ENCODE measurements around the gene TENT5C. TPM values are rescaled to one million over a fixed set of nuclear protein-coding genes. Genes with fewer than 3 reads are reported as not detected.

TENT5C gene
- total RNA-seq, 1 experiment from 2014 or later: 1.4 TPM

DNA sequence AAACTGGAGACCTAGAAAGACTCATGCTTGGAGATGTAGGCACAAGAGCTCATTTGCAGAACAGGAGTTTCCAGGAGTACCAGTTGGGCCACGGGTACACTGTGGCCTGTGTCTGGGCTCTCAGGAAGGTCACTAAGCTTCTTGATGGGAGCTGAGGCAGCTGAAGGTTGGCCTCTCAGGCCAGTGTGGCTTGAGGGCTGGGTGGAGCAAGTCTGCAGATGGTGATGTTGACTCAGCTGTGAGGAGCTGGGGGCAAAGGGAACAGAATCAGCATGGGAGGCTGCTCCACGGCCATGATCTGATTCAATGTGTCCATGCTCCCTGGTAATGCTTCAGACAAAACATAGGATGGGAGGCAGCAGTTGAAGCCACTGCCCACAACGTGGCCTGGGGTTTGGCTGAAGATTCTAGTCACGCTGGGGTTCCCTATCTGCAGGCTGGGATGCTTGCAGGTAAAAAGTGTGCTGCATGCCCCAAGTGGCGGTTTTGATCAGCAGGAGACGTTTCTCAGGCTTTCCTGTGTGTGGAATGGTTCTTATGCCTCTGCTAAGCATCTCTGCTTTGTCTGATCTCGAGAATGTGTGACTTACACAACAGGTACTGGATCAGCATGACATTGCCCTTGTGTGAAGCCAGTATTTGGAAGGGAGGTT lies 15.4 kb upstream of the TENT5C start:
- H3K9ac ChIP-seq (ENCODE audit: low read length): no peak overlapping the region
- CTCF ChIA-PET: no interaction called here
- H4K20me1 ChIP-seq (ENCODE audit: insufficient read depth): no peaks in the 10 kb centered on the region
- intact Hi-C loops (cut with micrococcal nuclease): no loop called here
- H3K9me2 ChIP-seq (ENCODE audit: insufficient read depth): no peaks in the 10 kb centered on the region
- BruUV-seq (replicated peaks): no TSS peak
- H3K79me2 ChIP-seq (ENCODE audit: insufficient read depth, low read length): no peaks in the 10 kb centered on the region
- H3K4me2 ChIP-seq (ENCODE audit: low read length): no peak overlapping the region
- ATAC-seq: 0 out of 2 replicates have a peak, but pooled peaks have one; percentile 38
- H3K27ac ChIP-seq (ENCODE audit: low read depth, low read length): no peak overlapping the region
- RAD21 ChIA-PET (ENCODE audit: low non-redundant PET in 1 of 2, low total read pairs in 2 of 2, uncharacterized antibody in 2 of 2, unreplicated experiment in 2 of 2): no interaction called here
- no peaks in the 10 kb centered on the region for H3K4me1 ChIP-seq (ENCODE audit: control insufficient read depth in 1 of 2, insufficient read depth in 2 of 2, low read length in 2 of 2)
- no peak overlapping the region for H2AFZ ChIP-seq (ENCODE audit: low read depth, low read length, poor library complexity, severe bottlenecking)
- no peaks in the 10 kb centered on the region for H3K9me3 ChIP-seq (ENCODE audit: control insufficient read depth in 1 of 2, insufficient read depth in 1 of 2, low read depth in 1 of 2, low read length in 2 of 2)
- H3K27me3 ChIP-seq (ENCODE audit: insufficient read depth, low read length): no peaks in the 10 kb centered on the region
- H3K36me3 ChIP-seq (ENCODE audit: control insufficient read depth in 1 of 2, insufficient read depth in 2 of 2, low read length in 2 of 2): no peaks in the 10 kb centered on the region
- POLR2A ChIA-PET: no interaction called here
- H3K4me3 ChIP-seq (replicated peaks in 1 of 2; ENCODE audit: low read depth in 1 of 2, low read length in 2 of 2): no peak overlapping the region
- TF ChIP-seq POLR2AphosphoS5 (IDR thresholded peaks at IDR 0.05; ENCODE audit: low read depth, low read length): no peak
- TF ChIP-seq SP1 (IDR thresholded peaks at IDR 0.05; ENCODE audit: low read depth): no peak
- TF ChIP-seq, protein P1, sequence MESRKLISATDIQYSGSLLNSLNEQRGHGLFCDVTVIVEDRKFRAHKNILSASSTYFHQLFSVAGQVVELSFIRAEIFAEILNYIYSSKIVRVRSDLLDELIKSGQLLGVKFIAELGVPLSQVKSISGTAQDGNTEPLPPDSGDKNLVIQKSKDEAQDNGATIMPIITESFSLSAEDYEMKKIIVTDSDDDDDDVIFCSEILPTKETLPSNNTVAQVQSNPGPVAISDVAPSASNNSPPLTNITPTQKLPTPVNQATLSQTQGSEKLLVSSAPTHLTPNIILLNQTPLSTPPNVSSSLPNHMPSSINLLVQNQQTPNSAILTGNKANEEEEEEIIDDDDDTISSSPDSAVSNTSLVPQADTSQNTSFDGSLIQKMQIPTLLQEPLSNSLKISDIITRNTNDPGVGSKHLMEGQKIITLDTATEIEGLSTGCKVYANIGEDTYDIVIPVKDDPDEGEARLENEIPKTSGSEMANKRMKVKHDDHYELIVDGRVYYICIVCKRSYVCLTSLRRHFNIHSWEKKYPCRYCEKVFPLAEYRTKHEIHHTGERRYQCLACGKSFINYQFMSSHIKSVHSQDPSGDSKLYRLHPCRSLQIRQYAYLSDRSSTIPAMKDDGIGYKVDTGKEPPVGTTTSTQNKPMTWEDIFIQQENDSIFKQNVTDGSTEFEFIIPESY (IDR thresholded peaks at IDR 0.05; ENCODE audit: extremely low read depth, insufficient replicate concordance, low read length): no peak
- TF ChIP-seq SIN3A (IDR thresholded peaks at IDR 0.05; ENCODE audit: low read depth): no peak
- TF ChIP-seq, protein P2, sequence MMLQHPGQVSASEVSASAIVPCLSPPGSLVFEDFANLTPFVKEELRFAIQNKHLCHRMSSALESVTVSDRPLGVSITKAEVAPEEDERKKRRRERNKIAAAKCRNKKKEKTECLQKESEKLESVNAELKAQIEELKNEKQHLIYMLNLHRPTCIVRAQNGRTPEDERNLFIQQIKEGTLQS (IDR thresholded peaks at IDR 0.05): no peak
- no peak for TF ChIP-seq ZFX (IDR thresholded peaks at IDR 0.05)
- TF ChIP-seq ZNF274 (IDR thresholded peaks at IDR 0.05; ENCODE audit: low read depth, low read length): no peak
- TF ChIP-seq, protein P3, sequence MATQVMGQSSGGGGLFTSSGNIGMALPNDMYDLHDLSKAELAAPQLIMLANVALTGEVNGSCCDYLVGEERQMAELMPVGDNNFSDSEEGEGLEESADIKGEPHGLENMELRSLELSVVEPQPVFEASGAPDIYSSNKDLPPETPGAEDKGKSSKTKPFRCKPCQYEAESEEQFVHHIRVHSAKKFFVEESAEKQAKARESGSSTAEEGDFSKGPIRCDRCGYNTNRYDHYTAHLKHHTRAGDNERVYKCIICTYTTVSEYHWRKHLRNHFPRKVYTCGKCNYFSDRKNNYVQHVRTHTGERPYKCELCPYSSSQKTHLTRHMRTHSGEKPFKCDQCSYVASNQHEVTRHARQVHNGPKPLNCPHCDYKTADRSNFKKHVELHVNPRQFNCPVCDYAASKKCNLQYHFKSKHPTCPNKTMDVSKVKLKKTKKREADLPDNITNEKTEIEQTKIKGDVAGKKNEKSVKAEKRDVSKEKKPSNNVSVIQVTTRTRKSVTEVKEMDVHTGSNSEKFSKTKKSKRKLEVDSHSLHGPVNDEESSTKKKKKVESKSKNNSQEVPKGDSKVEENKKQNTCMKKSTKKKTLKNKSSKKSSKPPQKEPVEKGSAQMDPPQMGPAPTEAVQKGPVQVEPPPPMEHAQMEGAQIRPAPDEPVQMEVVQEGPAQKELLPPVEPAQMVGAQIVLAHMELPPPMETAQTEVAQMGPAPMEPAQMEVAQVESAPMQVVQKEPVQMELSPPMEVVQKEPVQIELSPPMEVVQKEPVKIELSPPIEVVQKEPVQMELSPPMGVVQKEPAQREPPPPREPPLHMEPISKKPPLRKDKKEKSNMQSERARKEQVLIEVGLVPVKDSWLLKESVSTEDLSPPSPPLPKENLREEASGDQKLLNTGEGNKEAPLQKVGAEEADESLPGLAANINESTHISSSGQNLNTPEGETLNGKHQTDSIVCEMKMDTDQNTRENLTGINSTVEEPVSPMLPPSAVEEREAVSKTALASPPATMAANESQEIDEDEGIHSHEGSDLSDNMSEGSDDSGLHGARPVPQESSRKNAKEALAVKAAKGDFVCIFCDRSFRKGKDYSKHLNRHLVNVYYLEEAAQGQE (IDR thresholded peaks at IDR 0.05; ENCODE audit: low read depth): no peak
- no peak for TF ChIP-seq EGR1 (IDR thresholded peaks at IDR 0.05; ENCODE audit: low read depth)
- TF ChIP-seq EZH2 (IDR thresholded peaks at IDR 0.05): no peak
- TF ChIP-seq, protein P4, sequence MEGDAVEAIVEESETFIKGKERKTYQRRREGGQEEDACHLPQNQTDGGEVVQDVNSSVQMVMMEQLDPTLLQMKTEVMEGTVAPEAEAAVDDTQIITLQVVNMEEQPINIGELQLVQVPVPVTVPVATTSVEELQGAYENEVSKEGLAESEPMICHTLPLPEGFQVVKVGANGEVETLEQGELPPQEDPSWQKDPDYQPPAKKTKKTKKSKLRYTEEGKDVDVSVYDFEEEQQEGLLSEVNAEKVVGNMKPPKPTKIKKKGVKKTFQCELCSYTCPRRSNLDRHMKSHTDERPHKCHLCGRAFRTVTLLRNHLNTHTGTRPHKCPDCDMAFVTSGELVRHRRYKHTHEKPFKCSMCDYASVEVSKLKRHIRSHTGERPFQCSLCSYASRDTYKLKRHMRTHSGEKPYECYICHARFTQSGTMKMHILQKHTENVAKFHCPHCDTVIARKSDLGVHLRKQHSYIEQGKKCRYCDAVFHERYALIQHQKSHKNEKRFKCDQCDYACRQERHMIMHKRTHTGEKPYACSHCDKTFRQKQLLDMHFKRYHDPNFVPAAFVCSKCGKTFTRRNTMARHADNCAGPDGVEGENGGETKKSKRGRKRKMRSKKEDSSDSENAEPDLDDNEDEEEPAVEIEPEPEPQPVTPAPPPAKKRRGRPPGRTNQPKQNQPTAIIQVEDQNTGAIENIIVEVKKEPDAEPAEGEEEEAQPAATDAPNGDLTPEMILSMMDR (IDR thresholded peaks at IDR 0.05 in 2 of 3, conservative IDR thresholded peaks at IDR 0.05 in 1 of 3; ENCODE audit: borderline replicate concordance in 1 of 3, insufficient read depth in 1 of 3, low read depth in 2 of 3, low read length in 2 of 3): no peak
- TF ChIP-seq POLR2A (IDR thresholded peaks at IDR 0.05; ENCODE audit: borderline replicate concordance, extremely low read depth, insufficient read depth, insufficient read length): no peak
- TF ChIP-seq CBX3 (IDR thresholded peaks at IDR 0.05; ENCODE audit: low read depth): no peak
- TF ChIP-seq FOSL1 (IDR thresholded peaks at IDR 0.05; ENCODE audit: low read depth): no peak
- TF ChIP-seq, protein P5, sequence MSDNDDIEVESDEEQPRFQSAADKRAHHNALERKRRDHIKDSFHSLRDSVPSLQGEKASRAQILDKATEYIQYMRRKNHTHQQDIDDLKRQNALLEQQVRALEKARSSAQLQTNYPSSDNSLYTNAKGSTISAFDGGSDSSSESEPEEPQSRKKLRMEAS (IDR thresholded peaks at IDR 0.05): no peak
- no peak for DNase-seq (ENCODE audit: low read depth, low spot score)
